Cardiac fibroblast (primary cell): ENCODE results near the gene KRT31.
"Not testable (repeated sequence)": the region's sequence is repeated elsewhere in the genome, so short reads cannot be mapped to it uniquely, and the experiment has no call there.

Source experiments
- DNase-seq, 2 donors: peaks; one replicate each; pipeline versions ENCODE4 v3.0.0 to v3.0.0-alpha.2; 2010; ENCODE audit warnings: low read depth in 2 of 2
- H3K4me3 ChIP-seq, 2 donors: replicated peaks in 1 of 2; 1 replicate in 1 of 2; 2 replicates in 1 of 2; pipeline ENCODE4 v1.5.1; 2011; ENCODE audit warnings: low read depth in 2 of 2, low read length in 2 of 2, mild to moderate bottlenecking in 2 of 2, moderate library complexity in 1 of 2
- CTCF ChIP-seq: IDR thresholded peaks from one replicate; pipeline ENCODE4 v1.5.1; 2011; ENCODE audit warnings: low read depth, mild to moderate bottlenecking, low read length, inconsistent platforms

The KRT31 gene

DNA sequence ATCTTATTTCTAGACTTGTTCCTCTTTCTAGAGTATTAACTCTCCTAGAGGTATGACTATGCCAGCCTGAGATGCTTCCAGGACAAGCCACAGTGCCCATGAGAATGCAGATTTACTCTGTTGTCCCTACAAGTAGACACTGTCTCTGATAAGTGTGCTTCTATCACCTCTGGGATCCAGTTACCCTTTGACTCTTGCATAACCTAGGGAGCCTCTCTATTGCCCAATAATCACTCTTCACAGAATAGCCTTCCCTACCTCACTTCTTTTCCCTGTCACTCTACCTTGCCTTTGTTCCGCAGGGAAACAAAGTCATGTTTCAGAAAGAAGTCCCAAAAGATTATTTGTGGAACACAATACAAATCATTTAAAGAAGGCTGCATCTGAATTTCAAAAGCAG is 13.7 kb downstream of the KRT31 start:
- H3K4me3 ChIP-seq: no peak overlapping the region
- no peak for DNase-seq
- TF ChIP-seq CTCF: no peak

DNA sequence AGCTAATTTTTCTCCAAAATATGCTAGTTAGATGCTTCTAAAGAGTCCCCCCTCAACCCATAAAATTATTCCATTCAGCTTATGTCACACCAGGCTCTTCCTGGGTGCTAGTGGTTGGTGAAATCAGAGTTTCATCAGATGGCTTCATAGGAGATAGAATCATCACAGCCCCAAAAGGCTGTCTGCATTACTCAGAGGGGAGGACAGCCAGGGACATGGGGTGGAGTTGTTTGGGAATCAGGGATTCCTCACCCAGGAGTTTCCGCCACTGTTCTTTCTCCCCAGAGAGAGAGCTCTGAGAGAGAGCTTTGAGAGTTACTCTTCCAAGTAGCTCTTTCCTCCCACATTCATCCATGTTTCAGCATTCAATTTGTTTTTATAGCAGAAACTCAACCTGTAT is 15.0 kb downstream of the KRT31 start:
- H3K4me3 ChIP-seq: no peak overlapping the region
- DNase-seq: peak in 1 of 2 donors; percentile 83
- no peak for TF ChIP-seq CTCF

GRCh38 chr17:41381943-41382342 is 15.5 kb downstream of the KRT31 start, which contains the start of gene KRT34:
Gene KRT34 (minus strand): TSS chr17:41382306. CDS start chr17:41382246, 60 bp downstream.
- not testable (repeated sequence) for DNase-seq, H3K4me3 ChIP-seq

DNA sequence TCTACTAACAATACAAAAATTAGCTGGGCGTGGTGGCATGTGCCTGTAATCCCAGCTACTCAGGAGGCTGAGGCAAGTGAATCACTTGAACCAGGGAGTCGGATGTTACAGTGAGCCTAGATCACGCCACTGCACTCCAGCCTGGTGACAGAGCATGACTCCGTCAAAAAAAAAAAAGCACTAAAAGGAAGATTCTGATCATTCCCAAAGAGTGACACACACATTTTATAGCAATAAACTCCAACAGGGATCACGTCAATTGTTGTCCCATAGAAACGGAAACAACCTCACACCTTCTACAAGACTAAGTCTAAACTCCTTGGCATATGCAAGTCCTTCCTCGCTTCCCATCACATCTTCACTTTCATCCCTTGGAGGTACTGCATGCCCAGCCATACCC is 17.3 kb downstream of the KRT31 start:
- not testable (repeated sequence) for H3K4me3 ChIP-seq
- peak in 1 of 2 donors; percentile 88 for DNase-seq

DNA sequence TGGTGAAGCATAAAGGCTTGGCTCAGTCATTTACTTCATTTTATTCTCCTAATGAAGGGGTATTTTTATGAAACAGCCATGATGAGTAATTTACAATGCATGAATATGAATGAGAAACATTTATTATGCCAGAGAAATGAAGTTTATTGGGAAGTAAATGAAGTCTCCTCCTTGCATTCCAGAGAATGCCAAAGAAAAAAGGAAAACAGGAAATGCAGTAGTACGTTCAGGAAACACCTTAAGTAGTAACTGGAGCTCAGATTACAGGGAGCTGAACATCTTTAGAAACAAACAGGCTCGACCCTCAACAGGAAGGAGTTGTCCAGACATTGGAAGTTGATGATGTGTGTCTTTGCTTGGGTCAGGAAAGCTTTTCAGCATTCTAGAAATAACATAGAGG is 19.9 kb downstream of the KRT31 start:
- TF ChIP-seq CTCF: no peak
- DNase-seq: peak in 1 of 2 donors; percentile 20

GRCh38 chr17:41369713-41370112 is 27.7 kb downstream of the KRT31 start, which contains the start of gene KRT33B:
Gene KRT33B (minus strand): TSS chr17:41369813. CDS start chr17:41369750, 63 bp downstream.
- no peak for DNase-seq
- TF ChIP-seq CTCF: no peak
- H3K4me3 ChIP-seq: no peak within 1 kb of the TSS

More for the DNA sequence above, 19.9 kb downstream of the KRT31 start:
- no peak overlapping the region for H3K4me3 ChIP-seq

DNA sequence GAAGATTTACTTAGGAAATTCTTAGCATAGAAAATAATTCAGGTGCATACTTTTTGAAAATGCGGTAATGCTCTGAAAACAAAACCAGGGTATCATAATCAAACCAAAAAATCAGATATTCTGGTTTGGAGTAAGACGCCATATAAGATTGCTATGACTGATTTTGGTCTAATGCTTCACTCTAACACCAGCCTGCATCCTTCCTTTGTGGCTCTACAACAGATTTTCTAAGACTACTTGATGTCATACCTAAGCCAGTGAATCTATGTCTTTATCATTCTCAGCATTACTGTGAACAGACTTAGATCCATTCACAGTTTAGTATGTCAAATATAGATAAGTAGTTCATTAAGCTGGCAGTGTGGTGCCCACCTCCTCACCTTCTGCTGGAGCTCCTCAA is 28.4 kb downstream of the KRT31 start:
- TF ChIP-seq CTCF: no peak
- no peak for DNase-seq
- no peak overlapping the region for H3K4me3 ChIP-seq

GRCh38 chr17:41367426-41368075 is 29.9 kb downstream of the KRT31 start:
- no peak overlapping the region for H3K4me3 ChIP-seq
- TF ChIP-seq CTCF: no peak
- peak; percentile 13 to 59 for DNase-seq
